ENCODE measurements around the gene ADAM23.

ADAM23 gene

GRCh38 chr2:206573793-206574192 is 130.5 kb downstream of the ADAM23 start:
- no peak for TF ChIP-seq CTCF (IDR thresholded peaks at IDR 0.05)
- Histone ChIP-seq H3K4me3 (ENCODE audit: low read depth in 1 of 2, low read length in 1 of 2) (no peak overlapping the region), H3K36me3 (no peaks in the 10 kb centered on the region), H3K4me1 (ENCODE audit: control insufficient read depth in 1 of 2, insufficient read depth in 1 of 2, low read depth in 1 of 2, low read length in 1 of 2) (no peaks in the 10 kb centered on the region), H3K27me3 (no peaks in the 10 kb centered on the region), H3K27ac (no peak overlapping the region), H3K9me3 (no peaks in the 10 kb centered on the region)

- no peaks in the 10 kb centered on the region for H3K36me3 ChIP-seq
- no peak overlapping the region for H3K4me3 ChIP-seq (ENCODE audit: low read depth in 1 of 2, low read length in 1 of 2)
- no peaks in the 10 kb centered on the region for H3K4me1 ChIP-seq (ENCODE audit: control insufficient read depth in 1 of 2, insufficient read depth in 1 of 2, low read depth in 1 of 2, low read length in 1 of 2)
- H3K27ac ChIP-seq, result no peak overlapping the region
- no peaks in the 10 kb centered on the region for H3K27me3 ChIP-seq
- no peaks in the 10 kb centered on the region for H3K9me3 ChIP-seq
- no peak for TF ChIP-seq CTCF (IDR thresholded peaks at IDR 0.05)
Observed at GRCh38 chr2:206584323-206585116, 141.2 kb downstream of the ADAM23 start.

GRCh38 chr2:206585335-206585734 is 142.0 kb downstream of the ADAM23 start:
- Histone ChIP-seq H3K36me3 (no peaks in the 10 kb centered on the region), H3K4me1 (ENCODE audit: control insufficient read depth in 1 of 2, insufficient read depth in 1 of 2, low read depth in 1 of 2, low read length in 1 of 2) (no peaks in the 10 kb centered on the region), H3K9me3 (no peaks in the 10 kb centered on the region), H3K27ac (no peak overlapping the region), H3K27me3 (no peaks in the 10 kb centered on the region), H3K4me3 (ENCODE audit: low read depth in 1 of 2, low read length in 1 of 2) (no peak overlapping the region)
- TF ChIP-seq CTCF (IDR thresholded peaks at IDR 0.05), result no peak

- Histone ChIP-seq H3K27ac (no peak overlapping the region), H3K36me3 (no peaks in the 10 kb centered on the region), H3K4me1 (ENCODE audit: control insufficient read depth in 1 of 2, insufficient read depth in 1 of 2, low read depth in 1 of 2, low read length in 1 of 2) (no peaks in the 10 kb centered on the region), H3K4me3 (ENCODE audit: low read depth in 1 of 2, low read length in 1 of 2) (no peak overlapping the region), H3K27me3 (no peaks in the 10 kb centered on the region), H3K9me3 (no peaks in the 10 kb centered on the region)
- no peak for TF ChIP-seq CTCF (IDR thresholded peaks at IDR 0.05)
Observed at GRCh38 chr2:206586609-206587008, 143.3 kb downstream of the ADAM23 start.

- Histone ChIP-seq H3K4me1 (ENCODE audit: control insufficient read depth in 1 of 2, insufficient read depth in 1 of 2, low read depth in 1 of 2, low read length in 1 of 2) (no peaks in the 10 kb centered on the region), H3K4me3 (ENCODE audit: low read depth in 1 of 2, low read length in 1 of 2) (no peak overlapping the region), H3K36me3 (no peaks in the 10 kb centered on the region), H3K27me3 (no peaks in the 10 kb centered on the region), H3K27ac (no peak overlapping the region), H3K9me3 (no peaks in the 10 kb centered on the region)
- no peak for TF ChIP-seq CTCF (IDR thresholded peaks at IDR 0.05)
Observed at GRCh38 chr2:206597717-206598218, 154.4 kb downstream of the ADAM23 start.

Data from neutrophil (primary cell).